ENCODE data around the gene AFP.

AFP gene

DNA sequence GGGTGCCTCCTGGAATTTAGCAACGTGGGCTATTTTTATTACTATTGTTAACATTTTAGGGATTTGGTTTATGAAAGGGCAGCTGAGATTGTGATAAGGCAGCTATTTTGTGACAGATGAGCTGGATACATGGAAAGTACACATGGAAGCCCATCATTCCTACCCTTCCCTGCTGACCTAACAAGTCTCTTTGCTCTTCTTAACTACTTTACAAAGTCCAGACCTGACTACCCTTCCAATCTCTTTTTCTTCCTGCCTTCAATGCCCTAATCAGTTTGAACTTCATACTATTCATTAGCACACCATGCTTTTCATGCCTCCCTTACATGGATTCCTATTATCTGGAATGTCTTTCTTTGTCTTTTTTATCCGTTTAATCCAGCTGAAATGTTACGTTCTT is 9.4 kb upstream of the AFP start:
- TF ChIP-seq, protein P1, sequence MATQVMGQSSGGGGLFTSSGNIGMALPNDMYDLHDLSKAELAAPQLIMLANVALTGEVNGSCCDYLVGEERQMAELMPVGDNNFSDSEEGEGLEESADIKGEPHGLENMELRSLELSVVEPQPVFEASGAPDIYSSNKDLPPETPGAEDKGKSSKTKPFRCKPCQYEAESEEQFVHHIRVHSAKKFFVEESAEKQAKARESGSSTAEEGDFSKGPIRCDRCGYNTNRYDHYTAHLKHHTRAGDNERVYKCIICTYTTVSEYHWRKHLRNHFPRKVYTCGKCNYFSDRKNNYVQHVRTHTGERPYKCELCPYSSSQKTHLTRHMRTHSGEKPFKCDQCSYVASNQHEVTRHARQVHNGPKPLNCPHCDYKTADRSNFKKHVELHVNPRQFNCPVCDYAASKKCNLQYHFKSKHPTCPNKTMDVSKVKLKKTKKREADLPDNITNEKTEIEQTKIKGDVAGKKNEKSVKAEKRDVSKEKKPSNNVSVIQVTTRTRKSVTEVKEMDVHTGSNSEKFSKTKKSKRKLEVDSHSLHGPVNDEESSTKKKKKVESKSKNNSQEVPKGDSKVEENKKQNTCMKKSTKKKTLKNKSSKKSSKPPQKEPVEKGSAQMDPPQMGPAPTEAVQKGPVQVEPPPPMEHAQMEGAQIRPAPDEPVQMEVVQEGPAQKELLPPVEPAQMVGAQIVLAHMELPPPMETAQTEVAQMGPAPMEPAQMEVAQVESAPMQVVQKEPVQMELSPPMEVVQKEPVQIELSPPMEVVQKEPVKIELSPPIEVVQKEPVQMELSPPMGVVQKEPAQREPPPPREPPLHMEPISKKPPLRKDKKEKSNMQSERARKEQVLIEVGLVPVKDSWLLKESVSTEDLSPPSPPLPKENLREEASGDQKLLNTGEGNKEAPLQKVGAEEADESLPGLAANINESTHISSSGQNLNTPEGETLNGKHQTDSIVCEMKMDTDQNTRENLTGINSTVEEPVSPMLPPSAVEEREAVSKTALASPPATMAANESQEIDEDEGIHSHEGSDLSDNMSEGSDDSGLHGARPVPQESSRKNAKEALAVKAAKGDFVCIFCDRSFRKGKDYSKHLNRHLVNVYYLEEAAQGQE (IDR thresholded peaks at IDR 0.05; ENCODE audit: insufficient read depth in 1 of 2, low read depth in 2 of 2, low read length in 2 of 2): no peak
- no peak for TF ChIP-seq FOXP2 (optimal IDR thresholded peaks at IDR 0.05; ENCODE audit: borderline replicate concordance, extremely low read depth, extremely low read length, insufficient read depth)
- TF ChIP-seq SIN3A (IDR thresholded peaks at IDR 0.05; ENCODE audit: borderline replicate concordance, insufficient read depth, low read length): no peak

DNA sequence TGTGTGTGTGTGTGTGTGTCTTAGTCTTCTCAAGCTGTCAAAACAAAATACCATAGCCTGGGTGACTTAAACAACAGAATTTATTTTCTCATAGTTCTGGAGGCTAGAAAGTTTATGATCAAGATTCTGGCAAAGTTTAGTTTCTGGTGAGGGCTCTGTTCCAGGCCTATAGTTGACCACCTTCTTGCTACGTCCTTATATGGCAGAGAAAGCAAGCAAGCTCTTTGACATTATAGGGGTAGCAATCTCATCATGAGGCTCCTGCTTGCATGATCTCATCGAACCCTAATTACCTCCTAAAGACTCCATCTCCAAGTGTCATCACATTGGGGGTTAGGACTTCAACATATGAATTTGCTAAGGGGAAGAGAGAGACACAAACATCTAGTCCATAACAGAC is 6.9 kb upstream of the AFP start:
- no peak for TF ChIP-seq FOXP2 (optimal IDR thresholded peaks at IDR 0.05; ENCODE audit: borderline replicate concordance, extremely low read depth, extremely low read length, insufficient read depth)
- TF ChIP-seq, protein P1 (IDR thresholded peaks at IDR 0.05; ENCODE audit: insufficient read depth in 1 of 2, low read depth in 2 of 2, low read length in 2 of 2): no peak
- TF ChIP-seq TAF1 (IDR thresholded peaks at IDR 0.05; ENCODE audit: borderline replicate concordance, insufficient read depth, low read length): no peak
- no peak for TF ChIP-seq SIN3A (IDR thresholded peaks at IDR 0.05; ENCODE audit: borderline replicate concordance, insufficient read depth, low read length)
- no peak for TF ChIP-seq POLR2AphosphoS5 (IDR thresholded peaks at IDR 0.05; ENCODE audit: low read depth, low read length)

DNA sequence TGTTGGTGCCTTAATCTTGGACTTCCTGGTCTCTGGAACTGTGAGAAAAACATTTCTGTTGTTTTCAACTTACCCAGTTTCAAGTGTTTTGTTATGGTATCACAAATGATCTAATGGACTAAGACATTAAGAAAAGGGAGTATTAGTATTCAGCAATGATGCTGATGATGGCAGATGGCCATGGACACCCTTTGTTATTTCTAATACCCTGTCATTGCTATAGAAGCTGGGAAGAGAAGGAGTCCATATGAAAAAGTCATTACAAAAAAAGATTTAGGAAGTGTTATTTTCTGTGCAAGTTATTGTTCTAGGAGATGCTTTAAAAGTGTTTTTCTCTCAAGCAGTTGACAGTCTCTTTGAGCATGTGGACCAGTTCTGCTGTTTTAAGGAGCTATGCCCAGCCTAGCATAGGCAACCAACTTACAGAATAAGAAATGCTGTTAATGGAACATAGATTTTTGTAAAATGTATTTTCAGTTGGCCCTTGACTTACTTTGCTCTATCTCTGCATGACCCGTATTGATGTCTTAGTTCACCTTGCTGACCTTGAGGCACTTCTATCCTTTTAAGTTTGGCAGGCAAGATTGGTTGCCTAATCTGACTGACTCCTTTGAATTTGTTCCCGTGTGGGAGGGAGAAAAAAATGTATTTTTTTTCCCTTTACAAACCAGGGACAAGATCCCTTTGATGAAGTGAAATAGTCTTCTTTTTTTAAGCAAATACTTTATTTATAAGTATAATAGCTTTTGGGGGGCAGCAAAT is 6.0 kb upstream of the AFP start:
- TF ChIP-seq TAF1 (IDR thresholded peaks at IDR 0.05; ENCODE audit: borderline replicate concordance, insufficient read depth, low read length) (no peak), POLR2AphosphoS5 (IDR thresholded peaks at IDR 0.05; ENCODE audit: low read depth, low read length) (no peak)
- TF ChIP-seq, protein P1 (IDR thresholded peaks at IDR 0.05; ENCODE audit: insufficient read depth in 1 of 2, low read depth in 2 of 2, low read length in 2 of 2): no peak

DNA sequence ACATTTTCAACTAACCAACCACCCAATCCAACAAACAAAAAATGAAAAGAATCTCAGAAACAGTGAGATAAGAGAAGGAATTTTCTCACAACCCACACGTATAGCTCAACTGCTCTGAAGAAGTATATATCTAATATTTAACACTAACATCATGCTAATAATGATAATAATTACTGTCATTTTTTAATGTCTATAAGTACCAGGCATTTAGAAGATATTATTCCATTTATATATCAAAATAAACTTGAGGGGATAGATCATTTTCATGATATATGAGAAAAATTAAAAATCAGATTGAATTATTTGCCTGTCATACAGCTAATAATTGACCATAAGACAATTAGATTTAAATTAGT is 4.2 kb upstream of the AFP start:
- TF ChIP-seq, protein P1 (IDR thresholded peaks at IDR 0.05; ENCODE audit: insufficient read depth in 1 of 2, low read depth in 2 of 2, low read length in 2 of 2): no peak
- no peak for TF ChIP-seq SIN3A (IDR thresholded peaks at IDR 0.05; ENCODE audit: borderline replicate concordance, insufficient read depth, low read length)
- TF ChIP-seq POLR2AphosphoS5 (IDR thresholded peaks at IDR 0.05; ENCODE audit: low read depth, low read length): no peak
- no peak for TF ChIP-seq FOXP2 (optimal IDR thresholded peaks at IDR 0.05; ENCODE audit: borderline replicate concordance, extremely low read depth, extremely low read length, insufficient read depth)
- no peak for TF ChIP-seq TAF1 (IDR thresholded peaks at IDR 0.05; ENCODE audit: borderline replicate concordance, insufficient read depth, low read length)
